Gastrocnemius medialis (tissue), 4 donors: ENCODE measurements around the gene PPM1E. TPM values are rescaled to one million over a fixed set of nuclear protein-coding genes. Genes with fewer than 3 reads are reported as not detected.
"Not testable (repeated sequence)": the region's sequence is repeated elsewhere in the genome, so short reads cannot be mapped to it uniquely, and the experiment has no call there.

Source experiments
- ATAC-seq, 2 donors: fragments of 150-250 bp; one replicate each; pipeline ENCODE4 v1.9.1; 2016
- DNase-seq, 2 donors: peaks; one replicate each; pipeline ENCODE4 v3.0.0-alpha.2; 2019
- H3K27ac ChIP-seq, 4 donors: fragments of 200-600 bp; sonication (generic); 1 replicate in 1 of 4; 2 replicates in 3 of 4; pipeline ENCODE4 v1.5.1; 2016 to 2018; ENCODE audit warnings: mild to moderate bottlenecking in 2 of 4, moderate library complexity in 1 of 4
- H3K27me3 ChIP-seq, 3 donors: fragments of 200-600 bp; sonication (generic) in 2 of 3; 1 replicate in 1 of 3; 2 replicates in 2 of 3; pipeline versions ENCODE4 v1.5.1 to v1.6.0; 2016 to 2019; ENCODE audit warnings: mild to moderate bottlenecking in 1 of 3, moderate library complexity in 1 of 3
- H3K36me3 ChIP-seq, 2 donors: fragments of 200-600 bp; sonication (generic) in 1 of 2; one replicate each; pipeline ENCODE4 v1.5.1; 2017 to 2018
- H3K4me1 ChIP-seq, 2 donors: fragments of 200-600 bp; sonication (generic) in 1 of 2; one replicate each; pipeline ENCODE4 v1.5.1; 2016 to 2017; ENCODE audit warnings: mild to moderate bottlenecking in 2 of 2
- H3K4me3 ChIP-seq, 4 donors: fragments of 200-600 bp; sonication (generic) in 3 of 4; 1 replicate in 1 of 4; 2 replicates in 3 of 4; pipeline ENCODE4 v1.5.1; 2016 to 2019; ENCODE audit warnings: mild to moderate bottlenecking in 2 of 4
- H3K9me3 ChIP-seq, 3 donors: fragments of 200-600 bp; sonication (generic) in 2 of 3; 1 replicate in 1 of 3; 2 replicates in 2 of 3; pipeline ENCODE4 v1.5.1; 2016 to 2019
- CTCF ChIP-seq, 5 experiments: fragments of 450-650 bp in 3 of 5; fragments of 200-600 bp in 2 of 5; sonication (generic) in 2 of 5; IDR thresholded peaks in 4 of 5; conservative IDR thresholded peaks in 1 of 5; 1 replicate in 4 of 5; 2 replicates in 1 of 5; pipeline ENCODE4 v1.5.1; 2016 to 2019; ENCODE audit warnings: antibody characterized with exemption in 5 of 5, mild to moderate bottlenecking in 3 of 5, moderate library complexity in 3 of 5
- POLR2A ChIP-seq, 2 donors: fragments of 450-650 bp; IDR thresholded peaks; one replicate each; pipeline ENCODE4 v1.6.1; 2017; ENCODE audit warnings: antibody characterized with exemption in 2 of 2, mild to moderate bottlenecking in 2 of 2, moderate library complexity in 2 of 2
- in situ Hi-C, 4 donors: fragments of 200-750 bp; cut with MboI; loops; one replicate each; pipeline versions ENCODE4 v1.15.0 to v1.8.0; 2017; ENCODE audit warnings: low sequenced_read_pairs in 4 of 4
- intact Hi-C: fragments of 100-400 bp; cut with DNase I; formaldehyde crosslinking; loops from one replicate; pipeline ENCODE4 v1.15.1; 2023; ENCODE audit warnings: low total_unique reads
- total RNA-seq, 4 donors: library from RNA; depleted of rRNA; stranded (reverse); fragments of >200 nt; gene quantifications; one replicate each; pipeline versions ENCODE4 v1.1.0 to v1.2.3, GENCODE V29; 2016

The PPM1E gene
- total RNA-seq, 4 donors from 2014 or later: 0.04 to 0.07 TPM; not detected in 2

- DNase-seq: no peak
- Histone ChIP-seq H3K4me1 (peaks cover 0 to 7% of the 10 kb centered on the region in 2 donors), H3K9me3 (no peaks in the 10 kb centered on the region), H3K27ac (no peak overlapping the region), H3K36me3 (no peaks in the 10 kb centered on the region), H3K4me3 (no peak overlapping the region), H3K27me3 (peaks cover 38 to 46% (median 41%) of the 10 kb centered on the region in 3 donors)
- no peak for TF ChIP-seq POLR2A (IDR thresholded peaks at IDR 0.05)
- TF ChIP-seq CTCF (IDR thresholded peaks at IDR 0.05 in 4 of 5, conservative IDR thresholded peaks at IDR 0.05 in 1 of 5): no peak
- intact Hi-C loops (no loop called here), in situ Hi-C loops (no loop called here)
- no peak for ATAC-seq
Observed at GRCh38 chr17:58760248-58760647, 4.6 kb downstream of the PPM1E start.

GRCh38 chr17:58763263-58763662 lies 7.6 kb downstream of the PPM1E start:
- H3K4me1 ChIP-seq: no peaks in the 10 kb centered on the region
- peaks cover 15 to 17% (median 16%) of the 10 kb centered on the region in 3 donors for H3K27me3 ChIP-seq
- in situ Hi-C loops (no loop called here), intact Hi-C loops (no loop called here)
- no peak overlapping the region for H3K27ac ChIP-seq
- ATAC-seq: no peak
- no peaks in the 10 kb centered on the region for H3K9me3 ChIP-seq
- H3K4me3 ChIP-seq: no peak overlapping the region
- no peaks in the 10 kb centered on the region for H3K36me3 ChIP-seq
- TF ChIP-seq CTCF (IDR thresholded peaks at IDR 0.05 in 4 of 5, conservative IDR thresholded peaks at IDR 0.05 in 1 of 5) (no peak), POLR2A (IDR thresholded peaks at IDR 0.05) (no peak)
- no peak for DNase-seq

- H3K4me1 ChIP-seq: no peaks in the 10 kb centered on the region
- no peak for DNase-seq
- no peaks in the 10 kb centered on the region for H3K9me3 ChIP-seq
- no peak overlapping the region for H3K27ac ChIP-seq
- H3K4me3 ChIP-seq: no peak overlapping the region
- no peaks in the 10 kb centered on the region for H3K36me3 ChIP-seq
- intact Hi-C loops: no loop called here
- ATAC-seq: no peak
- peaks cover 7 to 9% (median 9%) of the 10 kb centered on the region in 3 donors for H3K27me3 ChIP-seq
- in situ Hi-C loops: no loop called here
- TF ChIP-seq CTCF (IDR thresholded peaks at IDR 0.05 in 4 of 5, conservative IDR thresholded peaks at IDR 0.05 in 1 of 5) (no peak), POLR2A (IDR thresholded peaks at IDR 0.05) (no peak)
Observed at GRCh38 chr17:58764373-58764772, 8.7 kb downstream of the PPM1E start.

GRCh38 chr17:58778482-58778881 lies 22.8 kb downstream of the PPM1E start:
- H3K27ac ChIP-seq, H3K4me3 ChIP-seq, intact Hi-C loops, H3K4me1 ChIP-seq, ATAC-seq, H3K36me3 ChIP-seq, in situ Hi-C loops, DNase-seq, H3K27me3 ChIP-seq, H3K9me3 ChIP-seq: not testable (repeated sequence)

GRCh38 chr17:58779446-58779845 lies 23.8 kb downstream of the PPM1E start:
- ATAC-seq: no peak
- H3K9me3 ChIP-seq: no peaks in the 10 kb centered on the region
- H3K4me3 ChIP-seq: no peak overlapping the region
- no peaks in the 10 kb centered on the region for H3K4me1 ChIP-seq
- no peak for TF ChIP-seq POLR2A (IDR thresholded peaks at IDR 0.05)
- TF ChIP-seq CTCF (IDR thresholded peaks at IDR 0.05 in 4 of 5, conservative IDR thresholded peaks at IDR 0.05 in 1 of 5): no peak
- no peak for DNase-seq
- no peak overlapping the region for H3K27ac ChIP-seq
- H3K36me3 ChIP-seq: no peaks in the 10 kb centered on the region
- H3K27me3 ChIP-seq: no peaks in the 10 kb centered on the region
- intact Hi-C loops: no loop called here
- in situ Hi-C loops: no loop called here
